ENCODE results near the gene LITAF. TPM values are rescaled to one million over a fixed set of nuclear protein-coding genes. Genes with fewer than 3 reads are reported as not detected.

Gene LITAF
- total RNA-seq, 1 experiment from 2014 or later, result 73.0 TPM

GRCh38 chr16:11614587-11615175, 28.0 kb upstream of the LITAF start (continued):
- TF ChIP-seq FOXP4 (CRISPR knock-in tag; IDR thresholded peaks at IDR 0.05) (no peak), EMX1 (CRISPR knock-in tag; IDR thresholded peaks at IDR 0.05) (no peak), TCF7 (CRISPR knock-in tag; IDR thresholded peaks at IDR 0.05; ENCODE audit: low read depth) (no peak), NFYB (CRISPR knock-in tag; conservative IDR thresholded peaks at IDR 0.05; ENCODE audit: low read depth) (no peak), MYBL2 (CRISPR knock-in tag; IDR thresholded peaks at IDR 0.05) (no peak), GABPB1 (CRISPR knock-in tag; IDR thresholded peaks at IDR 0.05) (no peak), ZNF219 (CRISPR knock-in tag; IDR thresholded peaks at IDR 0.05; ENCODE audit: borderline replicate concordance) (no peak), KAT7 (CRISPR knock-in tag; IDR thresholded peaks at IDR 0.05; ENCODE audit: borderline replicate concordance) (no peak), ZBTB43 (CRISPR knock-in tag; IDR thresholded peaks at IDR 0.05) (no peak), E2F1 (CRISPR knock-in tag; IDR thresholded peaks at IDR 0.05) (no peak), CTCF (IDR thresholded peaks at IDR 0.05) (no peak), ZNF281 (CRISPR knock-in tag; IDR thresholded peaks at IDR 0.05) (no peak)

GRCh38 chr16:11613381-11614303, 26.9 kb upstream of the LITAF start:
- no peak for ATAC-seq
- H3K36me3 Mint-ChIP-seq, result no peaks in the 10 kb centered on the region
- H3K27ac Mint-ChIP-seq, result no peak overlapping the region
- peaks cover 75% of the 10 kb centered on the region for H3K27me3 Mint-ChIP-seq (ENCODE audit: low read depth)
- DNase-seq (ENCODE audit: low spot score), result no peak
- H3K4me1 Mint-ChIP-seq, result peaks cover 36% of the 10 kb centered on the region
- TF ChIP-seq IRF1 (CRISPR knock-in tag; IDR thresholded peaks at IDR 0.05), result no peak
- TF ChIP-seq GABPB1 (CRISPR knock-in tag; IDR thresholded peaks at IDR 0.05), result peak; percentile 82
- no peak overlapping the region for H3K4me3 Mint-ChIP-seq
- ChIA-PET POLR2A (interaction anchor here (2.2 kb wide), 1 partner anchor 23 kb away, joined by 7 read pairs; no protein-coding TSS in a partner anchor), CTCF (interaction anchor here (1.1 kb wide), 1 partner anchor 82 kb away, joined by 4 read pairs; no protein-coding TSS in a partner anchor)
- no peaks in the 10 kb centered on the region for H3K9me3 Mint-ChIP-seq
